Measurements from ENCODE around the gene ENG.
A peak's percentile ranks its signal among the peaks of the same experiment; 100 is the strongest.
"Not testable (repeated sequence)": the region's sequence is repeated elsewhere in the genome, so short reads cannot be mapped to it uniquely, and the experiment has no call there.

Gene ENG

GRCh38 chr9:127884976-127885490 lies 30.6 kb upstream of the ENG start:
- TF ChIP-seq CTCF (IDR thresholded peaks at IDR 0.05) (no peak), ZFX (IDR thresholded peaks at IDR 0.05; ENCODE audit: borderline replicate concordance) (no peak)
- H3K27ac ChIP-seq, result no peak overlapping the region

GRCh38 chr9:127884427-127884911 lies 30.0 kb upstream of the ENG start:
- no peak overlapping the region for H3K27ac ChIP-seq
- TF ChIP-seq CTCF (IDR thresholded peaks at IDR 0.05) (no peak), ZFX (IDR thresholded peaks at IDR 0.05; ENCODE audit: borderline replicate concordance) (no peak)

GRCh38 chr9:127883959-127884358 lies 29.5 kb upstream of the ENG start:
- no peak for TF ChIP-seq CTCF (IDR thresholded peaks at IDR 0.05)
- no peak for TF ChIP-seq ZFX (IDR thresholded peaks at IDR 0.05; ENCODE audit: borderline replicate concordance)
- H3K27ac ChIP-seq, result no peak overlapping the region

- not testable (repeated sequence) for H3K27ac ChIP-seq
These were observed 27.3 kb upstream of the ENG start for GRCh38 chr9:127881715-127882114.

GRCh38 chr9:127880143-127880542 lies 25.7 kb upstream of the ENG start:
- H3K27ac ChIP-seq, result no peak overlapping the region
- no peak for TF ChIP-seq ZFX (IDR thresholded peaks at IDR 0.05; ENCODE audit: borderline replicate concordance)
- TF ChIP-seq CTCF (IDR thresholded peaks at IDR 0.05), result no peak

- TF ChIP-seq ZFX (IDR thresholded peaks at IDR 0.05; ENCODE audit: borderline replicate concordance) (no peak), CTCF (IDR thresholded peaks at IDR 0.05) (no peak)
- H3K27ac ChIP-seq, result 0 out of 2 replicates have a peak overlapping the region, but pooled peaks have one; percentile 62
These were observed 24.4 kb upstream of the ENG start for GRCh38 chr9:127878652-127879390.

- TF ChIP-seq CTCF (IDR thresholded peaks at IDR 0.05) (no peak), ZFX (IDR thresholded peaks at IDR 0.05; ENCODE audit: borderline replicate concordance) (no peak)
- H3K27ac ChIP-seq, result peak overlapping the region; percentile 62
These were observed 23.7 kb upstream of the ENG start for GRCh38 chr9:127878001-127878651.
